ENCODE results near the gene TCAF1.

TCAF1 gene

GRCh38 chr7:143901668-143902331 is at the start of gene TCAF1:
Gene TCAF1, minus strand, starts transcription at chr7:143902176. Its CDS starts 25,568 bp downstream, at chr7:143876608.
- in situ Hi-C loops (cut with MboI; ENCODE audit: low sequenced_read_pairs), result no loop called here

- in situ Hi-C loops (cut with MboI; ENCODE audit: low sequenced_read_pairs), result no loop called here
Measured at GRCh38 chr7:143948733-143949132, 46.8 kb upstream of the TCAF1 start.

- in situ Hi-C loops (cut with MboI; ENCODE audit: low sequenced_read_pairs), result no loop called here
Measured at GRCh38 chr7:143947111-143947510, 45.1 kb upstream of the TCAF1 start.

DNA sequence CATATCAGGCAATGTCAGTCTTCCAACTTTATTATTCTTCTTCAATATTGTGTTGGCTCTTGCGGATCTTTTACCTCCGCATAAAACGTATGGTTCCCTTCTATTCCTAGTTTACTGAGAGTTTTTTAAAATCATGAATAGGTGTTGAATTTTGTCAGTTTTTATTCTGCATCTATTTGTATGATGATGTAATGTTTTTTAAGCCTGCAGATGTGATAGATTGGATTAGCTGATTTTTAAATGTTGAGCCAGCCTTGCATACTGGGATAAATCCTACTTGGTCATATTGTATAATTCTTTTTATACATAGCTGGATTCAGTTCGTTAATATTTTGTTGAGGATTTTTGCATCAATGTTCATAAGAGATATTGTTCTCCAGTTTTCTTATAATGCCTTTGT is 43.4 kb upstream of the TCAF1 start:
- in situ Hi-C loops (cut with MboI; ENCODE audit: low sequenced_read_pairs), result no loop called here

DNA sequence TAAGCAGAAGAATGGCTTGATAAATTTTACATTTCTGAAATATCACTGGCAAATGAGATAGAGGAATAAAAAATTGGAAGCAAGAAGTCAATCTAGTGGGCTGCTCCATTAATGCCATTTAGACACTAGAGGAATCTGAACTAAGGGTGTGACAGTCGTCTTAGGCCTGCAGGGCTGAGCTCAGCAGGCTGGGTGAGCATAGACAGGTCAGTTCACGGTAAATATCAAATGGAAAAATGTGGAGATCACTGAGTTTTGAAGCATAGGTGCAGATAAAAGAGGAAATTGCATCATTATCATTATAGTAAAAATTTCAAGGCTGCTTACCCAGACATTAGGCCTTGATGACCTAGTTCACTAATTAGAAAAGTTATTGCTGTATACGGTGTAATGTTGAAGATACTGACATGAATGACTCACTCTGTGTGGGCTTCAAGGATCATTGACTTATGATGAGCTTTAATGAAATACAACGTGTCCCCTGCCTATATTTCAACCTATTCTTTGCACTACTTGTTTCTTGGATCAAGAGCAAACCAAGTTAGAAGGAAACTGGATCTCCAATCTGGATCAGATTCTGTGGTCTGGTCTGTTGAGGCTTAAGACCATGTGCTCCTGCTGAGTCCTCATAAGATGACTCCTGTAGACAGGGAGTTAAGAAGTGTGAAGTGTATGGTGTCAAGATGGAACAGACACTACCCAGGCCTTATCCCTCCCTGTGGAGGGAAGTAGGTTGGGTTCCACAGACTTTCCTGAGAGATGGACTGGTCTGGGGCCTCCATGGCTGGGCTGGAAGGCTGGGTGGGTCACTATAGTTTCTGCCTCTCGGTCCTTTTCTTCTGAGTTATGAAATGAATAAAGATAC is 36.6 kb upstream of the TCAF1 start:
- in situ Hi-C loops (cut with MboI; ENCODE audit: low sequenced_read_pairs), result no loop called here

DNA sequence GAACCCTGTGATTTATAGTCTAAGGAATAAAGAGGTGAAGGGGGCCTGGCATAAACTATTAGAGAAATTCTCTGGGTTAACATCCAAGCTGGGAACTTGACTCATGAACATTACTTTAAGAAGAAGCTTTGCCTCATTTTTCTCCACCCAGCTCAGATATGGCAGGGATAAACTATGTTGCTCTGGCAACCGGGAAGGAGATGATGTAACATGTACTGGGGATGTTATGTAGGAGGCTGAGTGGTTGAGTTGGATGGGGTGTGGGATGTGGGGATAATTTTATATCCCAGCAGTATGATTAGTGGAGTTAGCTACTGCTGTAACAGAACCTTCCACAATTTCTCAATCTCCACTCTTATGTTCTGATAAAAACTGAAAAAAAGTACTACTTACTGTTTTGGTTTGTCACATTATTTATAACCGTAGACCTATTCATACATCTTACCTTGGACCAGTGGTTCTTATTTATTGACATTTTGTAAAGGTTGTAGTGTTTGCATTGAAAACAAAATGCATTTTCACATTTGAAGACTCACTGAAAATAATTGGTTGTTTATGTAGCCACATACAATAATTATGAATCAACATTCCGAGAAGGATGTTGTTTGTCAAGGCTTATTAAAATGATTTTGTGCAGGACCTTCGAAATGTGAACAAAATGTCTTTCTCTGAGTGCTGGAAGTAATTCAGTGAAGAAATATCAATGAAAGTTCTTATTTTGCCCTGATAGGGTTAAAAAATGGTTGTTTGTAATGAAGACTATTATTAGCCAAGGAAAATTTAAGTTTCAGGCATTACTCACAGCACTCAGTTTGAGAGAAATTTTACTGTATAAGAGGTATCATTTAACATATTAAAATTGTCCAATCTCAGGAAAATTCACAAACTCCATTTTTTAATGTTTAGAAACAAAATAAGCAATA is 34.4 kb upstream of the TCAF1 start:
- in situ Hi-C loops (cut with MboI; ENCODE audit: low sequenced_read_pairs), result no loop called here

DNA sequence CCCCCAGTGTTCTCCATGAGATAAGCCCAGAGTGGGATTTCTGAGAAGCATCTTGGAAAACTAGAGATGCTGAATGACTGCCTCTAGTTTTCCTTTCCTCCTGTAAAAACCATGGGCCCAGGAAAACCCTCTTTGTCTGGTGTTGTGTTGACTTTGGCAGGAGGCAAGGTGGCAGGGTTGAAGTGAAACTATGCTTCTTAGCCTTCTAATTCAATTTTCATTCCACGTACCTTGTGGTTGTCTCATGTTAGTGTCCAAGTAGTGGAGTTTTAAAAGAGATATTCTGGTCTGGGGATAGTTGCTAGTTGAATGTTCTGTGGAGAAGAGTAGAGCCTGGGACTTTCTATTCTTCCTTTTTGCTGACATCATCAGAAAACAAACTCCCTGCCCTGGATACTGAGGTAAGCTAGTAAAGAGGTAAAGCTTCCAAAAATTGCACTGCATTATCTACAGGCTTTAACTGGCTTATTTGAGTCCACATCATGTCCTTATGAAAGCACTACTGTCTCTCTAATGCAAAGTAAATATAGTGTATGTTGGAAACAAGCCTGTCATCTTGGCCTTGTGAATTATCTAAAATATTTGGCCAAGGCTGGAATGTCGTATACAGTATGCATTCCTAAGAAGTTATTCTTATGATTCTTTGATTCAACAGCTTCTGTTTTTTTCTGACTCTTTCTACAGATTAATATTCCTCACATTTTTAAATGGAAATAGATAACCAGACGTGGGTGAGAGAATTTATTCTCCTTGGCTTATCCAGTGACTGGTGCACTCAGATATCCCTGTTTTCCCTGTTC is 32.8 kb upstream of the TCAF1 start, which contains the start of gene OR2F2:
TSS of gene OR2F2 (plus strand) at position 708 of the 800 bp plus-strand sequence. CDS start at position 708, 0 bp downstream.
- in situ Hi-C loops (cut with MboI; ENCODE audit: low sequenced_read_pairs), result no loop called here

- in situ Hi-C loops (cut with MboI; ENCODE audit: low sequenced_read_pairs), result no loop called here
Measured at GRCh38 chr7:143931739-143932138, 29.8 kb upstream of the TCAF1 start.

GRCh38 chr7:143929224-143929920 is 27.4 kb upstream of the TCAF1 start:
- in situ Hi-C loops (cut with MboI; ENCODE audit: low sequenced_read_pairs), result no loop called here

DNA sequence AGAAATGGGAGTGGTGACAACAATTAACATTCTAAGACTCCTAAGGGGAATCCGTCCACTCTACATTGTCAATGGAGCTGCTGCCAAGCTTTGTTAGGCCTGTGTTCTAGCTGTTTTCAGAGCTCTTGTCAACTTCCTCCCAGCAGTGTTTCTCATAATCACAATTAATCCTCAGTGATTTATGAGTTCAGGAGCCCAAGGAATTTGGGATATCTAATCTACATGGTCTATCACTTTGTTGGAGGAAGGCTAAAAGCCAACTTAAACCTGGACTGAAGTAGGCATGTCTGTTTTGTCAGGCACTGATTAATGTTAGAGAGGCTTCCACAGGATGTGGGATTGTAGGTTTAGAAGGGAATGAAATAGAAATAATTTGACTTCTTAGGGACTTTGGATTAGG is 22.9 kb upstream of the TCAF1 start:
- in situ Hi-C loops (cut with MboI; ENCODE audit: low sequenced_read_pairs), result no loop called here

- in situ Hi-C loops (cut with MboI; ENCODE audit: low sequenced_read_pairs), result no loop called here
Measured at GRCh38 chr7:143914938-143915652, 13.1 kb upstream of the TCAF1 start.

- in situ Hi-C loops (cut with MboI; ENCODE audit: low sequenced_read_pairs), result no loop called here
Measured at GRCh38 chr7:143913945-143914615, 12.1 kb upstream of the TCAF1 start.

- in situ Hi-C loops (cut with MboI; ENCODE audit: low sequenced_read_pairs), result no loop called here
Measured at GRCh38 chr7:143910473-143911248, 8.7 kb upstream of the TCAF1 start.

DNA sequence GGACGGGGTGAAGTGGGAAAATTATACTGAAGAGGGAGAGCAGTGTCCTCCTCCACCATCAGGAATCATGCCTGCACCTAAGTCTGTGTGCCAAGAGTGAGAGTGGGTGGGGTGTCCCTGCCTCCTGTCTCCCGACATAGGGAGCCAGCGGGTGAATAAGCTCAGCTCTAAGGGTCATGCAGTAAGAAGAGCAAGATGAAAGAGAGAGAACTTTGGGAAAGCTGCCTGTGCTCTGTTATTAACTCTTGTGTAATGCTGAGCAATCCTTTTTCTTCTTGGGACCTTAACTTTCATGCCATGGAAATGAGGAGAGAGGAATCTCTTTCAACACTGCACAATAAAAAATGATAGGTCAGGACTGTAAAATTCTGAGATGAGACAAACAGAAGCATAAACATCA is 7.9 kb upstream of the TCAF1 start:
- in situ Hi-C loops (cut with MboI; ENCODE audit: low sequenced_read_pairs), result no loop called here

GRCh38 chr7:143908120-143908519 is 6.1 kb upstream of the TCAF1 start:
- in situ Hi-C loops (cut with MboI; ENCODE audit: low sequenced_read_pairs), result no loop called here

GRCh38 chr7:143906895-143907294 is 4.9 kb upstream of the TCAF1 start:
- in situ Hi-C loops (cut with MboI; ENCODE audit: low sequenced_read_pairs), result no loop called here

DNA sequence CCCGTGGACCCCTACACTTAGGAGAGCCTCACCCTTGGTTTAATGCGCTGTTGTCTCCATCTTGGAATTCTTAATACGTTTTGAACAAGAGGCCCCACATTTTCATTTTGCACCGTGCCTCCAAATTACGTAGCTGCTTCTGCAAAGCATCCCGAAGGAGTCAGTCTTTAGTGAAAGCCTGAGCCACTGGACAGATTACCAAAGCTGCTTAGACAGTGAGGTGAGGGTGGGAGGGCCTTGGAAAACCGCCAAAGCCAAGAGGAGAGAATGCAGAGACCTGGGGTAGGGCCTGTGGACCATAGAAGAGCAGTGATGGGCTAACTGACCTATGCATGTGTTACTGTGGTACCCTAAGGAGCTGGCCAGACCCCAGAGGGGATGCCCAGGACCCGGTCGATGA is 4.2 kb upstream of the TCAF1 start:
- in situ Hi-C loops (cut with MboI; ENCODE audit: low sequenced_read_pairs), result no loop called here

GRCh38 chr7:143905509-143905908 is 3.5 kb upstream of the TCAF1 start:
- in situ Hi-C loops (cut with MboI; ENCODE audit: low sequenced_read_pairs), result no loop called here
